ENCODE measurements around the gene CNTF.
"Not testable (repeated sequence)": the region's sequence is repeated elsewhere in the genome, so short reads cannot be mapped to it uniquely, and the experiment has no call there.

The CNTF gene, protein sequence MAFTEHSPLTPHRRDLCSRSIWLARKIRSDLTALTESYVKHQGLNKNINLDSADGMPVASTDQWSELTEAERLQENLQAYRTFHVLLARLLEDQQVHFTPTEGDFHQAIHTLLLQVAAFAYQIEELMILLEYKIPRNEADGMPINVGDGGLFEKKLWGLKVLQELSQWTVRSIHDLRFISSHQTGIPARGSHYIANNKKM

DNA sequence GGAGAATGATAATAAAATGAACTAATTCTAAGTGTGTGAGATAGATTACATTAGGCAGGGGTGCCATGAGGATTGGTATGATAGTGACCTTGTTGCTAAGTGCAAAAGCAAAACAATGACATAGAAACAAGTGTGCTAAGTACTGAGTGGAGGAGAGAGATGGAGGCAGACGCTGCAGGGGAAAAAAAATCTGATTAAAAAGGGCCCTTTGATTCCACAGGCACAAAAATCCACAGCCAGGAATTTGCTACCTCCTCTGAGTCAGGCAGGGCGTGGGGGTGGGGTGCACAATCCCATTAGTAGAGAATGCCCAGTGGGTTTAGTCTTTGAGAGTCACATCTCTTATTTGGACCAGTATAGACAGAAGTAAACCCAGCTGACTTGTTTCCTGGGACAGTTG is at the start of gene CNTF:
CNTF (plus strand) TSS at position 322 of the 400 bp plus-strand sequence. CDS start 88 bp downstream, outside the sequence.
- Histone ChIP-seq H3K4me1 (ENCODE audit: control insufficient read depth, insufficient read depth, low read length) (no peaks in the 10 kb centered on the region), H3K9ac (ENCODE audit: low read depth, low read length) (no peak within 1 kb of the TSS), H3K9me3 (ENCODE audit: control insufficient read depth, insufficient read depth, low read length) (no peaks in the 10 kb centered on the region), H3K4me3 (ENCODE audit: low read depth, low read length) (no peak within 1 kb of the TSS), H3K27me3 (ENCODE audit: control insufficient read depth, insufficient read depth, low read length) (no peaks in the 10 kb centered on the region), H3K36me3 (ENCODE audit: control insufficient read depth, insufficient read depth, low read length) (peaks cover 12% of the 10 kb centered on the region)

- not testable (repeated sequence) for H3K9ac ChIP-seq (ENCODE audit: low read depth, low read length); H3K36me3 ChIP-seq (ENCODE audit: control insufficient read depth, insufficient read depth, low read length); H3K4me1 ChIP-seq (ENCODE audit: control insufficient read depth, insufficient read depth, low read length); H3K4me3 ChIP-seq (ENCODE audit: low read depth, low read length); H3K9me3 ChIP-seq (ENCODE audit: control insufficient read depth, insufficient read depth, low read length); H3K27me3 ChIP-seq (ENCODE audit: control insufficient read depth, insufficient read depth, low read length)
Measured at GRCh38 chr11:58572906-58573305, 49.6 kb upstream of the CNTF start.

GRCh38 chr11:58573451-58574104 is 48.9 kb upstream of the CNTF start:
- Histone ChIP-seq H3K4me1 (ENCODE audit: control insufficient read depth, insufficient read depth, low read length) (no peaks in the 10 kb centered on the region), H3K9me3 (ENCODE audit: control insufficient read depth, insufficient read depth, low read length) (no peaks in the 10 kb centered on the region), H3K27me3 (ENCODE audit: control insufficient read depth, insufficient read depth, low read length) (no peaks in the 10 kb centered on the region), H3K4me3 (ENCODE audit: low read depth, low read length) (no peak overlapping the region), H3K9ac (ENCODE audit: low read depth, low read length) (no peak overlapping the region), H3K36me3 (ENCODE audit: control insufficient read depth, insufficient read depth, low read length) (no peaks in the 10 kb centered on the region)

DNA sequence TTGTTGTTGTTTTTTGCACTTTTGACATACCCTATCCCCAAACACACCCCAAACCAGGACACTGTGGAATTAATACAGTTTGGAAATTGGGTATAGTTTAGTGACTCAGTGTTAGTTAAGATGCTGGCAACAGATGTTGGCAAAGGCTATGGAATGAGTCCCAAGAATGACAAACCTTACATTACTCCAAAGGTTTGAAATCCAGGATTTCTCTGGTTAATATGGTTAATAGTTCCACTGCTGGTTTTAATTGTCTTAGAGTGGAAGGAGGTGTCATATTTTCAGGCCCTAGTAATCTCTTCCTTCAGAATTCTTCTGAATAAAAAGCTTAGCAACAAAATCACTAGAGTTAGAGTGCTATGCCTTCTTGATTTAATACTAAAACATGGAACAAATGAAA is 47.6 kb upstream of the CNTF start:
- no peaks in the 10 kb centered on the region for H3K4me1 ChIP-seq (ENCODE audit: control insufficient read depth, insufficient read depth, low read length)
- no peak overlapping the region for H3K4me3 ChIP-seq (ENCODE audit: low read depth, low read length)
- H3K9ac ChIP-seq (ENCODE audit: low read depth, low read length), result no peak overlapping the region
- no peaks in the 10 kb centered on the region for H3K27me3 ChIP-seq (ENCODE audit: control insufficient read depth, insufficient read depth, low read length)
- no peaks in the 10 kb centered on the region for H3K9me3 ChIP-seq (ENCODE audit: control insufficient read depth, insufficient read depth, low read length)
- H3K36me3 ChIP-seq (ENCODE audit: control insufficient read depth, insufficient read depth, low read length), result no peaks in the 10 kb centered on the region

DNA sequence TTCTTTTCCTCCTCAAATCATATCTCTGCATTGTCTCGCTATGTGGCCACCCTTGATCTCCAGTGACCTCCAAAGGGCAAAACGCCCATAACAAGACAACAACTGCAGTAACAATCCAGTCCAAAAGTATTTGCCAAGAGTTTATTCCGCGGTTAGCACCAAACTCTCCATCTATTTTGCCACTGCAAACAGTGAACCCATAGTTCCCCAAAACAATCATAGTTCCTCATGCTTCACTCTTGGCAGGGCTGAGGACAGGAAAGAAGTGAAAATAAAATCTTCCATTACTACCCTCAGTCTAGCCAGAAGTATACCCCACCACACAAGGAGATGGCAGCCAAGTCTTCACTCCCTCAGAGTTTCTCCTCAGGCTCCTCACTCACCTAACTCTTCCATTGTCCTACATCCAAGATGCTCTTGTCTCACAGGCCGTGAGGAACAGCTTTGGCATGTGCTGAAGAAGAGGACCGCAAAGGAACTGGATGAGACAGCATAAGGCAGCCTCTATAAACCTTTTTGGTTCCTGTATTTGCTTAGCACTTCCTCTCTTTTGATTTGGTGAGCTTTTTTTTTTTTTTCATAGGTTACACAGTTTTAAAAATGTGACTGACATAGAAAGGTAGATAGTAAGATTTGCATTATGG is 47.0 kb upstream of the CNTF start, which contains the start of gene LPXN:
LPXN (minus strand) TSS at position 480 of the 644 bp plus-strand sequence; CDS start at position 396, 84 bp downstream.
- H3K4me3 ChIP-seq (ENCODE audit: low read depth, low read length), result no peak within 1 kb of the TSS
- no peaks in the 10 kb centered on the region for H3K9me3 ChIP-seq (ENCODE audit: control insufficient read depth, insufficient read depth, low read length)
- no peaks in the 10 kb centered on the region for H3K4me1 ChIP-seq (ENCODE audit: control insufficient read depth, insufficient read depth, low read length)
- no peaks in the 10 kb centered on the region for H3K36me3 ChIP-seq (ENCODE audit: control insufficient read depth, insufficient read depth, low read length)
- no peaks in the 10 kb centered on the region for H3K27me3 ChIP-seq (ENCODE audit: control insufficient read depth, insufficient read depth, low read length)
- peak within 1 kb of the TSS; percentile 74 for H3K9ac ChIP-seq (ENCODE audit: low read depth, low read length)

DNA sequence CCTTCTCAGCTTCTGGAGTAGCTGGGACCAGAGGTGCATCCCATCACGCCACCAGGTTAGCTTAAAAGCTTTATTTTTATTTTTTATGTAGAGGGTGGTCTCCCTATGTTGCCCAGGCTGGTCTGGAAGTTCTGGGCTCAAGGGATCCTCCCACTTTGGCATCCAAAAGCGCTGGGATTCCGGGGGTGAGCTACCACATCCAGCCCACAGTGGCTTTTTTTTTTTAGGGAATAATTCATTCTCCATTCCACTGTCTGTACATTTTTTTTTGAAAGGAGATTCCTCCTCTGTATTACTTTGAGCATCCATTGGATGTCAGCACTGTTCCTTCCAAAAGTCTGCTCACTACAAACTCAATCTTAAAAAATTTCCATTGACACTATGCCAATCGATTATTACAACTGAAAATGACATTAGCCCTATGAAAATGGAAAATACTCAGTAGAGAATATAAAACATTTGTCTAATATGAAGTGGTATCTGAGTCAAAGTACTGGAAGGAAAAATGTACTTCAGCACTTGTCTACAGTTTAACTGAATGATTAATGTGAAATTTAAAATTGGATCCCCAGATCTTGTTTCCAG is 45.5 kb upstream of the CNTF start:
- H3K4me3 ChIP-seq (ENCODE audit: low read depth, low read length), result peak overlapping the region; percentile 96
- H3K9me3 ChIP-seq (ENCODE audit: control insufficient read depth, insufficient read depth, low read length), result no peaks in the 10 kb centered on the region
- no peaks in the 10 kb centered on the region for H3K36me3 ChIP-seq (ENCODE audit: control insufficient read depth, insufficient read depth, low read length)
- peak overlapping the region; percentile 91 for H3K9ac ChIP-seq (ENCODE audit: low read depth, low read length)
- no peaks in the 10 kb centered on the region for H3K27me3 ChIP-seq (ENCODE audit: control insufficient read depth, insufficient read depth, low read length)
- no peaks in the 10 kb centered on the region for H3K4me1 ChIP-seq (ENCODE audit: control insufficient read depth, insufficient read depth, low read length)

DNA sequence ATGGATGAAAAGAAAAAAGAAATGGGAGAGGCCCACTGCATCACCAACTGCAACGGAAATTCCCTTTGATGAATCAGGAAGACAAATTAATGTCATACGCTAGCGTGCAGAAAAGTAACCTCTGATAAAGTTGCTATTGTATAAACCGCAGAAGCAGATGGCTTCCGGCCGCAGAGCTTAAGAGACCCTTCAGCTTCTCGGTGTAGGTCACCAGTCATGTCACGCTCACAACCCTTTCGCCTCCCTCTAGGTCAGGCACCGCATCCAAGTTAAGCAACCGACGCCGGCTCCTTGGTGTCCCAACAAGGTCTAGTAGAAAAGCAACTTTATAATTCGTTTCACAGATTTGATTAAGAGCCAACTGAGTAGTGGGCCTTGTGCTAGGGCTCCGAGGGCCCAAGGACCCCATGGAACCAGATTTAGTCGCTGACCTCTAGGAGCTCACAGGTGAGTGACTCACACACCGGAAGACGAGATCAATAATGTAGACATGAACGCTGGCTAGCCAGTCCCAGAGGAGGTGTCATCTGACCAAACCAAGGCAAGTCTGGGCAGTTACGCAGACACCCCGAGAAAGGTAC is 44.8 kb upstream of the CNTF start:
- no peaks in the 10 kb centered on the region for H3K27me3 ChIP-seq (ENCODE audit: control insufficient read depth, insufficient read depth, low read length)
- H3K4me3 ChIP-seq (ENCODE audit: low read depth, low read length), result peak overlapping the region; percentile 96
- H3K4me1 ChIP-seq (ENCODE audit: control insufficient read depth, insufficient read depth, low read length), result no peaks in the 10 kb centered on the region
- H3K9ac ChIP-seq (ENCODE audit: low read depth, low read length), result peak overlapping the region; percentile 91
- no peaks in the 10 kb centered on the region for H3K36me3 ChIP-seq (ENCODE audit: control insufficient read depth, insufficient read depth, low read length)
- no peaks in the 10 kb centered on the region for H3K9me3 ChIP-seq (ENCODE audit: control insufficient read depth, insufficient read depth, low read length)

- Histone ChIP-seq H3K9ac (ENCODE audit: low read depth, low read length) (peak overlapping the region; percentile 99), H3K9me3 (ENCODE audit: control insufficient read depth, insufficient read depth, low read length) (no peaks in the 10 kb centered on the region), H3K4me1 (ENCODE audit: control insufficient read depth, insufficient read depth, low read length) (no peaks in the 10 kb centered on the region), H3K36me3 (ENCODE audit: control insufficient read depth, insufficient read depth, low read length) (no peaks in the 10 kb centered on the region), H3K27me3 (ENCODE audit: control insufficient read depth, insufficient read depth, low read length) (no peaks in the 10 kb centered on the region), H3K4me3 (ENCODE audit: low read depth, low read length) (peak overlapping the region; percentile 96)
Measured at GRCh38 chr11:58578136-58578634, 44.3 kb upstream of the CNTF start.

GRCh38 chr11:58578635-58579191 is 43.8 kb upstream of the CNTF start, which contains the start of gene ZFP91:
TSS of gene ZFP91 (plus strand) at chr11:58579063. CDS start at chr11:58579282, 219 bp downstream.
- Histone ChIP-seq H3K9ac (ENCODE audit: low read depth, low read length) (peak within 1 kb of the TSS; percentile 99), H3K36me3 (ENCODE audit: control insufficient read depth, insufficient read depth, low read length) (no peaks in the 10 kb centered on the region), H3K9me3 (ENCODE audit: control insufficient read depth, insufficient read depth, low read length) (no peaks in the 10 kb centered on the region), H3K4me1 (ENCODE audit: control insufficient read depth, insufficient read depth, low read length) (no peaks in the 10 kb centered on the region), H3K27me3 (ENCODE audit: control insufficient read depth, insufficient read depth, low read length) (no peaks in the 10 kb centered on the region), H3K4me3 (ENCODE audit: low read depth, low read length) (peak within 1 kb of the TSS; percentile 97)

- H3K27me3 ChIP-seq (ENCODE audit: control insufficient read depth, insufficient read depth, low read length), result no peaks in the 10 kb centered on the region
- no peaks in the 10 kb centered on the region for H3K36me3 ChIP-seq (ENCODE audit: control insufficient read depth, insufficient read depth, low read length)
- H3K4me1 ChIP-seq (ENCODE audit: control insufficient read depth, insufficient read depth, low read length), result no peaks in the 10 kb centered on the region
- peak overlapping the region; percentile 97 for H3K4me3 ChIP-seq (ENCODE audit: low read depth, low read length)
- H3K9me3 ChIP-seq (ENCODE audit: control insufficient read depth, insufficient read depth, low read length), result no peaks in the 10 kb centered on the region
- peak overlapping the region; percentile 91 for H3K9ac ChIP-seq (ENCODE audit: low read depth, low read length)
Measured at GRCh38 chr11:58579192-58580129, 43.0 kb upstream of the CNTF start.

Measured in iPS-15b (cell line).